Measurements from ENCODE around the gene NOL4L.

GRCh38 chr20:32557319-32557718 is 27.8 kb downstream of the NOL4L start:
- TF ChIP-seq, protein P1, sequence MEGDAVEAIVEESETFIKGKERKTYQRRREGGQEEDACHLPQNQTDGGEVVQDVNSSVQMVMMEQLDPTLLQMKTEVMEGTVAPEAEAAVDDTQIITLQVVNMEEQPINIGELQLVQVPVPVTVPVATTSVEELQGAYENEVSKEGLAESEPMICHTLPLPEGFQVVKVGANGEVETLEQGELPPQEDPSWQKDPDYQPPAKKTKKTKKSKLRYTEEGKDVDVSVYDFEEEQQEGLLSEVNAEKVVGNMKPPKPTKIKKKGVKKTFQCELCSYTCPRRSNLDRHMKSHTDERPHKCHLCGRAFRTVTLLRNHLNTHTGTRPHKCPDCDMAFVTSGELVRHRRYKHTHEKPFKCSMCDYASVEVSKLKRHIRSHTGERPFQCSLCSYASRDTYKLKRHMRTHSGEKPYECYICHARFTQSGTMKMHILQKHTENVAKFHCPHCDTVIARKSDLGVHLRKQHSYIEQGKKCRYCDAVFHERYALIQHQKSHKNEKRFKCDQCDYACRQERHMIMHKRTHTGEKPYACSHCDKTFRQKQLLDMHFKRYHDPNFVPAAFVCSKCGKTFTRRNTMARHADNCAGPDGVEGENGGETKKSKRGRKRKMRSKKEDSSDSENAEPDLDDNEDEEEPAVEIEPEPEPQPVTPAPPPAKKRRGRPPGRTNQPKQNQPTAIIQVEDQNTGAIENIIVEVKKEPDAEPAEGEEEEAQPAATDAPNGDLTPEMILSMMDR (IDR thresholded peaks at IDR 0.05; ENCODE audit: insufficient read depth, low read length), result no peak
- TF ChIP-seq SPI1 (IDR thresholded peaks at IDR 0.05; ENCODE audit: borderline replicate concordance, low read depth), result no peak
- TF ChIP-seq, protein P2, sequence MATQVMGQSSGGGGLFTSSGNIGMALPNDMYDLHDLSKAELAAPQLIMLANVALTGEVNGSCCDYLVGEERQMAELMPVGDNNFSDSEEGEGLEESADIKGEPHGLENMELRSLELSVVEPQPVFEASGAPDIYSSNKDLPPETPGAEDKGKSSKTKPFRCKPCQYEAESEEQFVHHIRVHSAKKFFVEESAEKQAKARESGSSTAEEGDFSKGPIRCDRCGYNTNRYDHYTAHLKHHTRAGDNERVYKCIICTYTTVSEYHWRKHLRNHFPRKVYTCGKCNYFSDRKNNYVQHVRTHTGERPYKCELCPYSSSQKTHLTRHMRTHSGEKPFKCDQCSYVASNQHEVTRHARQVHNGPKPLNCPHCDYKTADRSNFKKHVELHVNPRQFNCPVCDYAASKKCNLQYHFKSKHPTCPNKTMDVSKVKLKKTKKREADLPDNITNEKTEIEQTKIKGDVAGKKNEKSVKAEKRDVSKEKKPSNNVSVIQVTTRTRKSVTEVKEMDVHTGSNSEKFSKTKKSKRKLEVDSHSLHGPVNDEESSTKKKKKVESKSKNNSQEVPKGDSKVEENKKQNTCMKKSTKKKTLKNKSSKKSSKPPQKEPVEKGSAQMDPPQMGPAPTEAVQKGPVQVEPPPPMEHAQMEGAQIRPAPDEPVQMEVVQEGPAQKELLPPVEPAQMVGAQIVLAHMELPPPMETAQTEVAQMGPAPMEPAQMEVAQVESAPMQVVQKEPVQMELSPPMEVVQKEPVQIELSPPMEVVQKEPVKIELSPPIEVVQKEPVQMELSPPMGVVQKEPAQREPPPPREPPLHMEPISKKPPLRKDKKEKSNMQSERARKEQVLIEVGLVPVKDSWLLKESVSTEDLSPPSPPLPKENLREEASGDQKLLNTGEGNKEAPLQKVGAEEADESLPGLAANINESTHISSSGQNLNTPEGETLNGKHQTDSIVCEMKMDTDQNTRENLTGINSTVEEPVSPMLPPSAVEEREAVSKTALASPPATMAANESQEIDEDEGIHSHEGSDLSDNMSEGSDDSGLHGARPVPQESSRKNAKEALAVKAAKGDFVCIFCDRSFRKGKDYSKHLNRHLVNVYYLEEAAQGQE (IDR thresholded peaks at IDR 0.05; ENCODE audit: insufficient replicate concordance, low read depth), result no peak
- no peak for TF ChIP-seq POLR2AphosphoS5 (IDR thresholded peaks at IDR 0.05; ENCODE audit: low read depth)
- no peak for TF ChIP-seq GABPA (IDR thresholded peaks at IDR 0.05; ENCODE audit: low read depth)

All from HL-60 (cell line).